Tibial artery (tissue), 4 donors: Measurements from ENCODE around the gene SART1.

Experiments used
- DNase-seq, 2 donors: peaks; one replicate each; pipeline ENCODE4 v3.0.0-alpha.2; 2019
- H3K27ac ChIP-seq, 2 donors: fragments of 200-600 bp; sonication (generic) in 1 of 2; 1 replicate in 1 of 2; 2 replicates in 1 of 2; pipeline ENCODE4 v1.5.1; 2018 to 2019; ENCODE audit warnings: mild to moderate bottlenecking in 1 of 2
- H3K27me3 ChIP-seq, 2 donors: fragments of 200-600 bp; sonication (generic) in 1 of 2; one replicate each; pipeline versions ENCODE4 v1.5.1 to v1.6.0; 2016 to 2019
- H3K36me3 ChIP-seq, 3 donors: fragments of 200-600 bp; sonication (generic) in 2 of 3; one replicate each; pipeline ENCODE4 v1.5.1; 2016 to 2019; ENCODE audit warnings: mild to moderate bottlenecking in 2 of 3
- H3K4me1 ChIP-seq, 4 donors: fragments of 200-600 bp; sonication (generic) in 2 of 4; 1 replicate in 3 of 4; 2 replicates in 1 of 4; pipeline ENCODE4 v1.5.1; 2016 to 2019
- H3K4me3 ChIP-seq, 2 donors: fragments of 200-600 bp; sonication (generic) in 1 of 2; 1 replicate in 1 of 2; 2 replicates in 1 of 2; pipeline ENCODE4 v1.5.1; 2018 to 2019; ENCODE audit warnings: mild to moderate bottlenecking in 2 of 2
- H3K9me3 ChIP-seq, 3 donors: fragments of 200-600 bp; sonication (generic) in 1 of 3; one replicate each; pipeline ENCODE4 v1.5.1; 2016 to 2019
- intact Hi-C: fragments of 100-400 bp; cut with DNase I; formaldehyde crosslinking; loops from one replicate; pipeline ENCODE4 v1.15.0; 2023; ENCODE audit warnings: low total_unique reads
- TF ChIP-seq, protein P1 (sequence below), 2 experiments: fragments of 200-600 bp in 1 of 2; fragments of 450-650 bp in 1 of 2; IDR thresholded peaks; one replicate each; pipeline ENCODE4 v1.5.1; 2017 to 2019; ENCODE audit warnings: antibody characterized with exemption in 2 of 2, mild to moderate bottlenecking in 1 of 2, moderate library complexity in 1 of 2

The SART1 gene

DNA sequence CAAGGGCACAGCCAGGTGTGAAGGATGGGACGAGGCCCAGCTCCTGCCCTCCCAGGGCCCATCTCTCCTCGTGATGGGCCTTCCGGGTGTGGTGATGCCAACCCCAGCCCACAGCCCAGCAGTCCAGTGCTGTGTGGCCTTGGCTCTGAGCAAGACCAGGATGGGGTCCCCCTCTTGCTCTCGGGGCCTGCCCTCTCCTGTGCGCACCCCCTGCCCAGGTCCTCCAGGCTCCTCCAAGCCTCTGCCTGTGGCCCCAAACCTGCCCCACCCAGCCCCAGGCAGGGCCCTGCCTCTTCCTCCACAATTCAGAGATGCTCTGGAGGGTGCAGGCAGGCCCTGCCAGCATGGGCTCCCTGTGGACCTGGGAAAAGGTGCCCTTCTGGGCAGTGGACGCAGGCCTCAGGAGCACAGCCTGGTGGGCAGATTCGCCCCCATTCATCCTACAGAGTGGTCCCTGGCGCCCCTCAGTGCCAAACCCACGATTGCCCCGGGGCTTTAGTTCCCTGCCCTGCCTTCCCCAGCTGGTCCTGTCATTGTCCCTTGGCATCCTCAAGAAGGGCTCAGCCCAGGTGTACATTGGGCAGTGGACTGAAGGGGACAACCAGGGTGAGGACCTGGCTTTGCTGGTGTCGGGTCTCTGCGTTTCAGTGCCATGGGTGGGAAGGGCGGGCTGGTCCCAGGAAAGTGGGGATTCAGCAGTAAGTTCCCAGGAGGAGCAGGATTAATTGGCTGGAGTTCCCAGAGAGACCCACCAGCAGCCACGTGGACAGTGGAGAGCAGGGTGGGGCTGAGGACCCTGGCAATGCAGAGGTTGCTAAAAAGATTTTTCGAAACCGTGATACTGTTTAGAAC, 20.7 kb downstream of the SART1 start:
- Histone ChIP-seq H3K9me3 (no peaks in the 10 kb centered on the region), H3K4me1 (peaks cover 0 to 17% (median 0%) of the 10 kb centered on the region in 4 donors), H3K27ac (no peak overlapping the region), H3K27me3 (no peaks in the 10 kb centered on the region), H3K4me3 (no peak overlapping the region), H3K36me3 (peaks cover 18 to 40% (median 23%) of the 10 kb centered on the region in 3 donors)
- intact Hi-C loops: loop anchor here (10.0 kb wide), 1 partner anchor 277 kb away; no protein-coding TSS in a partner anchor
- TF ChIP-seq, protein P1, sequence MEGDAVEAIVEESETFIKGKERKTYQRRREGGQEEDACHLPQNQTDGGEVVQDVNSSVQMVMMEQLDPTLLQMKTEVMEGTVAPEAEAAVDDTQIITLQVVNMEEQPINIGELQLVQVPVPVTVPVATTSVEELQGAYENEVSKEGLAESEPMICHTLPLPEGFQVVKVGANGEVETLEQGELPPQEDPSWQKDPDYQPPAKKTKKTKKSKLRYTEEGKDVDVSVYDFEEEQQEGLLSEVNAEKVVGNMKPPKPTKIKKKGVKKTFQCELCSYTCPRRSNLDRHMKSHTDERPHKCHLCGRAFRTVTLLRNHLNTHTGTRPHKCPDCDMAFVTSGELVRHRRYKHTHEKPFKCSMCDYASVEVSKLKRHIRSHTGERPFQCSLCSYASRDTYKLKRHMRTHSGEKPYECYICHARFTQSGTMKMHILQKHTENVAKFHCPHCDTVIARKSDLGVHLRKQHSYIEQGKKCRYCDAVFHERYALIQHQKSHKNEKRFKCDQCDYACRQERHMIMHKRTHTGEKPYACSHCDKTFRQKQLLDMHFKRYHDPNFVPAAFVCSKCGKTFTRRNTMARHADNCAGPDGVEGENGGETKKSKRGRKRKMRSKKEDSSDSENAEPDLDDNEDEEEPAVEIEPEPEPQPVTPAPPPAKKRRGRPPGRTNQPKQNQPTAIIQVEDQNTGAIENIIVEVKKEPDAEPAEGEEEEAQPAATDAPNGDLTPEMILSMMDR (IDR thresholded peaks at IDR 0.05): no peak
- DNase-seq: no peak

DNA sequence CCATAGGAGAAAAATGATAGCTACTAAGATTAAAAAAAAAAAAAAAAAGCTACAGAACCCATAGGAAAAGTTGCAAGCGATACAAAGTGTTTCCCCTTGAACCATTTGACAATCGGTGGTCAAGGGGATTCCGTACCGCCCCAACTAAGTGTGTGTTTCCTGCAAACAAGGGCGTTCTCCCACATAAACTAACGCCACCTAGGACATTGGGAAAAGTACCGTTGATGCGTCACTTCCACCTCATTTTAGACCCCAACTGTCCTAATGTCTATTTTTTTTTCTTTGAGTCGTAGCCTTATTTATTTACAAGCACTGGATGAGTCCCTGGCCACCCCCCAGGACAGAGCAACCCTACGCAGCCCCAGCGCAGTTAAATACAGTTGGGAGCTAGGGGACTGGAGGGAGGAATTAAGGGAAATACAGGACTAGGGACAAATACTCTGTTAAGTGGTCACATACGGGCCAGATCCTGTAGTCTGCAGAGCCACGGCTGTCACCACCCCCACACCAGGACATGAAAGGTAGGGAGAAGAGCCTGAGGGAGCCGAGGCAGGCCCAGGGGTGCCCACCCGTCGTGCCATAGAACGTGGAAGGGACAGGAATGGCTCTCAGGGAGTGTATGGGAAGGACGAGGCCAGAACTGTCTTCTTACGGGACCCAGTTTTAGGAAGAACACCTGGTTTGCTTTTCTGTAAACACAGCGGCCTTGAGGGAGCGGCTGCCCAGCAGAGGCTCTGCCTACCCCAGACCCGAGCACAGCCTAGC, 21.5 kb downstream of the SART1 start:
- DNase-seq: peak in 1 of 2 donors; percentile 41
- H3K36me3 ChIP-seq: peaks cover 12 to 32% (median 15%) of the 10 kb centered on the region in 3 donors
- H3K4me1 ChIP-seq: peaks cover 0 to 17% (median 0%) of the 10 kb centered on the region in 4 donors
- no peak overlapping the region for H3K27ac ChIP-seq
- no peaks in the 10 kb centered on the region for H3K9me3 ChIP-seq
- no peaks in the 10 kb centered on the region for H3K27me3 ChIP-seq
- intact Hi-C loops: loop anchor here (10.0 kb wide), 1 partner anchor 278 kb away; no protein-coding TSS in a partner anchor
- TF ChIP-seq, protein P1 (IDR thresholded peaks at IDR 0.05): no peak
- H3K4me3 ChIP-seq: no peak overlapping the region

DNA sequence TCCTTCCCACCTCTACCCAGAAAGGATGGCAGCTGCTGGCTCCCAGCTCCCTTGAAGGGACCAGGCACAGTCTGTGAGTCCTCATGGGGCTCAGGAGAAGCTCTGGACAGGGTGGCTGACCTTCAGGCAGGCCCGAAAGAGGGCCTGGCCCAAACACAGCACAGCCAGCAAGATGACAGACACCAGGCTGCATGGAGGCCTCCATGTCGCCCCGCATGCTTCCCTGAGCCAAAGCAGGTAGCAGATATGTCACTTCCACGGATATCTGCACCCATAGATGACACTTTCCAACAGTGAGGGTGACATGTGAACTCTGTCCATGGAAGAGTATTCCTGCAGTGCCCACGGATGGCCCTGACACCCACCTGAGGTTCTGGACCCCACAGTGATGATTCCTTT, 22.1 kb downstream of the SART1 start:
- Histone ChIP-seq H3K36me3 (peaks cover 6 to 26% (median 9%) of the 10 kb centered on the region in 3 donors), H3K4me1 (peaks cover 0 to 17% (median 0%) of the 10 kb centered on the region in 4 donors), H3K27me3 (no peaks in the 10 kb centered on the region), H3K4me3 (no peak overlapping the region), H3K27ac (no peak overlapping the region), H3K9me3 (no peaks in the 10 kb centered on the region)
- TF ChIP-seq, protein P1 (IDR thresholded peaks at IDR 0.05): no peak
- peak in 1 of 2 donors; percentile 51 for DNase-seq
- intact Hi-C loops: loop anchor here (10.0 kb wide), 1 partner anchor 279 kb away; no protein-coding TSS in a partner anchor

DNA sequence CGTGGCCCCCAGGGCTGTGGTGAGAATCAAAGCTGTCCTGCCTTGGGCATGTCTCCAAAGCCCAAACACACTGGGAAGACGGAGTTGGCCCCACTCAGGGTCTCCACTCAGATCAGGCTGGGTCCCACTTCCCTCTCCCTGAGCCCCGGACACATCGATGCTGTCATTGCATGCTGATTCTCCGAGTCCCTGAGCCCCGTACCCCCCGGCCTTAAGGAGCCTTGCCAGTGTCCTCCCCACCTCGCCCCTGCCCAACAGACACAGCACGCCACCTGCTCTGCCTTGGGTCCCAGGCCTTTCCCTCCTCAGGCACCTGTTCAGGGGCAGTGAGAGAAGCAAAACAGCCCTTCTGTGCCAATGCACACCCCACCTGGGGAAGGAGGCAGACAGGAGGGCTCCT, 25.8 kb downstream of the SART1 start:
- Histone ChIP-seq H3K4me1 (peaks cover 0 to 17% (median 0%) of the 10 kb centered on the region in 4 donors), H3K36me3 (peaks cover 0 to 8% (median 0%) of the 10 kb centered on the region in 3 donors), H3K4me3 (no peak overlapping the region), H3K9me3 (no peaks in the 10 kb centered on the region), H3K27me3 (no peaks in the 10 kb centered on the region), H3K27ac (no peak overlapping the region)
- TF ChIP-seq, protein P1 (IDR thresholded peaks at IDR 0.05): no peak
- DNase-seq: no peak
- intact Hi-C loops: loop anchor here (5.0 to 10.0 kb wide), 2 partner anchors 35 to 283 kb away; no protein-coding TSS in a partner anchor

DNA sequence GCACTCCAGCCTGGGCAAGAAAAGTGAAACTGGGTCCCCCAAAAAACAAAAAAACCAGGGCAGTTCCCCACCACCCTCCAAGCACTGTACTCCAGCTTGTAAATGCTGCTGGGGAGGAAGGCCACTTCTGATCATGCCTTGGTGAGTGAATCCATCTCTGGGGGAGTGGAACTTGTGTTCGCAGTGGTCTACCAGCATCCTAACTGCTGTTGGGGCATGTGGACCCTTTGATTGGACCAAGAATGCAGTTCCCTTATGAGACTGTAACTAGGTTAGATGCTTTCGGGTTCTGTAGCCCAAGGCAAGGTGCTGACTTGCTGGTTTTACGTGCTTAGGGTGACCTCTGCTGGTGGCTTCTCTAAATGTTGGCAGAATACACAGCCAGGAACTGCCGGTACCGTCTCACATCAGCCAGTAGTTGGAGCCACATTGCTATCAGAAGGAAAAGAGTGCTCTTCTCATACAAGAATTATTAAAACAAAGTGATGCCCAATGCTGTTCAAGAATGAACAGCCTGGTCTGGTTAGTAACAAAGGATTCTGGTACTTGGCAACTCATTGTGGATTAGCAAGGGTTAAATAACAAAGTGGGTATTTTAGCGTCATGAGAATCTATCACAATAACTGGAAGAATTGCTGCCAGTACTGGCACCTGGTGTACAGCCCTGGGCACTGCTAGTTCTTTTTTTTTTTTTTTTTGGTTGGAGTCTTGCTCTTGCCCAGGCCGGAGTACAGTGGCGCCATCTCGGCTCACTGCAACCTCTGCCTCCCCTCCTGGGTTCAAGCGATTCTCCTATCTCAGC, 27.5 kb downstream of the SART1 start:
- Histone ChIP-seq H3K9me3 (no peaks in the 10 kb centered on the region), H3K27me3 (no peaks in the 10 kb centered on the region), H3K4me1 (peaks cover 0 to 17% (median 0%) of the 10 kb centered on the region in 4 donors), H3K4me3 (no peak overlapping the region), H3K27ac (peak overlapping the region in 1 of 2 donors; percentile 46), H3K36me3 (peaks cover 0 to 2% (median 0%) of the 10 kb centered on the region in 3 donors)
- peak; percentile 93 to 95 for DNase-seq
- intact Hi-C loops: loop anchor here (2.0 to 10.0 kb wide), 3 partner anchors 33 to 284 kb away; no protein-coding TSS in a partner anchor
- TF ChIP-seq, protein P1 (IDR thresholded peaks at IDR 0.05): peak; percentile 90 to 99
